IPS-20b (cell line): Measurements from ENCODE around the gene ABCB11.

Experiments used
- H3K27ac ChIP-seq: one replicate; pipeline ENCODE4 v1.5.1; 2013; ENCODE audit warnings: low read length
- H3K27me3 ChIP-seq: 2 replicates; pipeline ENCODE4 v1.6.1; 2013; ENCODE audit warnings: mild to moderate bottlenecking, low read length, inconsistent platforms; ENCODE audit not compliant: insufficient read depth
- H3K36me3 ChIP-seq: 2 replicates; pipeline ENCODE4 v1.6.1; 2013; ENCODE audit warnings: low read depth, mild to moderate bottlenecking, inconsistent platforms, low read length, moderate library complexity; ENCODE audit not compliant: insufficient read depth
- H3K4me1 ChIP-seq: 2 replicates; pipeline ENCODE4 v1.6.1; 2013; ENCODE audit warnings: mild to moderate bottlenecking, control low read depth, inconsistent platforms, low read length, moderate library complexity; ENCODE audit not compliant: insufficient read depth
- H3K4me3 ChIP-seq: 2 replicates; pipeline ENCODE4 v1.5.1; 2013; ENCODE audit warnings: mild to moderate bottlenecking, low read length, inconsistent platforms
- H3K9ac ChIP-seq: 2 replicates; pipeline ENCODE4 v1.6.1; 2013; ENCODE audit warnings: low read depth, mild to moderate bottlenecking, inconsistent platforms, low read length, moderate library complexity
- H3K9me3 ChIP-seq: 2 replicates; pipeline ENCODE4 v1.6.1; 2013; ENCODE audit warnings: mild to moderate bottlenecking, low read depth, low read length, inconsistent platforms; ENCODE audit not compliant: insufficient read depth

Gene ABCB11

DNA sequence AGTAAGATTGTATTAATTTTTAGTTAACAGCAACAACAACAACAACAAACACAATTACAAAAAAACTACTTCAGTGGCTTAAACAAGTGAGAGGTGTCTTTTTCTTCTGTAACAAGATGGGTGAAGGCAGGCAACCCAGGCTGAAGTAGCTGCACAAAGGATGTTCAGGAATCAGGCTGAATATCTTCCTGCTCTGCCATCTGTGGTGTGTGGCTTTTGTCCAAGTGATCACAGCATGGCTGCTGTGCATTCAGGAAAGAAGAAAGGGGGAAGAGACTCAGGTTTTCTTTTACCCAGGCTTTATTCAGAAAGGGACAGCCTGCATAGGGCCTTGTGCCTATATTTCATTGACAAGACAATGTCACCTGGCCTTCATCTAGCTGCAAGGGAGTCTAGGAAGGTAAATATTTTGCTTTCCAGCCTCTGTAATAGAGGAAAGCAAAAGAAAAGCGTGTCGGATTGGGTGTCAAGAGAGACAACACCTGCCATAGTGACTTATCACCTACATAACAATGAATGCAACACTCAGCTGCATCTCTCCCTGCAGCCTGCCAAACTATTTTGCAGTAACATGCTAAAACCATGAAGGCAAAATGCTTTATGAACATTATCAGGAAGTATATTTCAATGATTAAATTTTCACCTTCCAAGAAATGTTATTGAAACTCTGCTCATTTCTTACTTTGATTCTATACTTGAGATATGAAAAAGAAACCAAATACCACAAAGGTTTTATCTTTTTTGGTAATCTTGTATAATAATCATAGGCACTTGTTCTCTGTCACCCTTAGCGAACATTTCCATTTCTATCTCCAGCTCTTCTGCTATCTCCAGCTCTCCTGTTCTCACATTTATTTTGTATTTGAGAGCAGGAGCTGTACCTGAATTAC, 115.4 kb downstream of the ABCB11 start:
- H3K9me3 ChIP-seq, result peaks cover 13% of the 10 kb centered on the region; the same call in 1 of the 2 replicates
- H3K4me3 ChIP-seq, result no peak overlapping the region
- 0 out of 2 replicates have a peak, but pooled peaks cover 5% of the 10 kb centered on the region for H3K27me3 ChIP-seq
- H3K4me1 ChIP-seq, result peaks cover 8% of the 10 kb centered on the region; the same call in 1 of the 2 replicates
- no peaks in the 10 kb centered on the region for H3K36me3 ChIP-seq
- no peak overlapping the region for H3K27ac ChIP-seq
- H3K9ac ChIP-seq, result no peak overlapping the region

- Histone ChIP-seq H3K4me1 (peaks cover 11% of the 10 kb centered on the region; the same call in 1 of the 2 replicates), H3K9me3 (peaks cover 13% of the 10 kb centered on the region; the same call in 1 of the 2 replicates), H3K27ac (no peak overlapping the region), H3K9ac (no peak overlapping the region), H3K36me3 (no peaks in the 10 kb centered on the region), H3K4me3 (no peak overlapping the region), H3K27me3 (0 out of 2 replicates have a peak, but pooled peaks cover 5% of the 10 kb centered on the region)
Observed at GRCh38 chr2:168913495-168913894, 117.6 kb downstream of the ABCB11 start.

GRCh38 chr2:168912901-168913369, 118.2 kb downstream of the ABCB11 start:
- H3K36me3 ChIP-seq, result no peaks in the 10 kb centered on the region
- H3K9me3 ChIP-seq, result peaks cover 13% of the 10 kb centered on the region; the same call in 1 of the 2 replicates
- H3K4me3 ChIP-seq, result no peak overlapping the region
- no peak overlapping the region for H3K9ac ChIP-seq
- H3K27me3 ChIP-seq, result 0 out of 2 replicates have a peak, but pooled peaks cover 5% of the 10 kb centered on the region
- peaks cover 11% of the 10 kb centered on the region; the same call in 1 of the 2 replicates for H3K4me1 ChIP-seq
- H3K27ac ChIP-seq, result no peak overlapping the region

DNA sequence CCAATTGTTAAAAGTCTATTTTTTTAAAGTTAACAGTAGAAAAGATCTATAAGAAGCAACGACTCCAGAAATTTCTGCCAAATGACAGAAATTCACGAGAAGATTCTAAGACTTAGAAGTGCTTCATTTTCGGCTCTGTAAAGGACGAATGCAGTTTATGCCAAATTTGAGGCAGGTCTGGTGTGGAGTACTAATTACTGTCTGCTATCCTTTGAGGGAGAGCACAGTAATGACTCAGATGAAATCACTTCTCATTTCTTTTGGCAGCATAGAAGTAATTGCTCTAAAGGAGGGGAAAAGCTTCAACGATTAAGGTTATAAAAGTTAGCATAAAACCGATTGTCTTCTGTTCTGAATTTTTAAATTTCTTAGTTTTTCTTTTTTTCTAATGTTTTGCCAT, 118.7 kb downstream of the ABCB11 start:
- no peak overlapping the region for H3K9ac ChIP-seq
- no peak overlapping the region for H3K27ac ChIP-seq
- peaks cover 15% of the 10 kb centered on the region for H3K4me1 ChIP-seq
- peaks cover 13% of the 10 kb centered on the region; the same call in 1 of the 2 replicates for H3K9me3 ChIP-seq
- H3K27me3 ChIP-seq, result 0 out of 2 replicates have a peak, but pooled peaks cover 5% of the 10 kb centered on the region
- H3K4me3 ChIP-seq, result no peak overlapping the region
- no peaks in the 10 kb centered on the region for H3K36me3 ChIP-seq

- H3K4me1 ChIP-seq, result peaks cover 24% of the 10 kb centered on the region
- 0 out of 2 replicates have a peak, but pooled peaks cover 5% of the 10 kb centered on the region for H3K27me3 ChIP-seq
Observed at GRCh38 chr2:168910330-168910729, 120.8 kb downstream of the ABCB11 start.

GRCh38 chr2:168907940-168908662, 123.0 kb downstream of the ABCB11 start:
- Histone ChIP-seq H3K36me3 (no peaks in the 10 kb centered on the region), H3K9ac (no peak overlapping the region; the same call in 1 of the 2 replicates), H3K27me3 (0 out of 2 replicates have a peak, but pooled peaks cover 5% of the 10 kb centered on the region), H3K27ac (peak overlapping the region; percentile 11), H3K9me3 (no peaks in the 10 kb centered on the region), H3K4me1 (peaks cover 18% of the 10 kb centered on the region), H3K4me3 (peak overlapping the region; percentile 18; the same call in 1 of the 2 replicates)

More at GRCh38 chr2:168910330-168910729, 120.8 kb downstream of the ABCB11 start:
- peaks cover under 1% of the 10 kb centered on the region; the same call in 1 of the 2 replicates for H3K9me3 ChIP-seq
- no peaks in the 10 kb centered on the region for H3K36me3 ChIP-seq
- no peak overlapping the region for H3K27ac ChIP-seq
- no peak overlapping the region for H3K9ac ChIP-seq
- no peak overlapping the region for H3K4me3 ChIP-seq

DNA sequence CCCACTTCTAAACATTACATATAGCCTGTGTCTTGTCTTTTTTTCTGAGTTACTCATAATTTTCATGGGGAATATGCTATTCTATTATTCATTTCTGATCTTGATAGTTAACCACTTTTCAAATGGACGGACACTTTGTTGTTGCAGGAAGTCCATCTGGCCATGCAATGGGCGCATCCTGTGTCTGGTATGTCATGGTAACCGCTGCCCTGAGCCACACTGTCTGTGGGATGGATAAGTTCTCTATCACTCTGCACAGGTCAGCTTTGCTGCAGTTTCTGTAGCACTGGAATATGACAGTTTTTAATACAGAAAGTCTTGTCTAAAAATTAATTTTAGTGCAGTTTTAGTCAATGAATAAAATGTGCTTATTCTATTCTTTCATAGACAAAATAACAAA, 126.8 kb downstream of the ABCB11 start:
- Histone ChIP-seq H3K4me1 (peaks cover 13% of the 10 kb centered on the region), H3K27ac (no peak overlapping the region), H3K9ac (no peak overlapping the region), H3K27me3 (no peaks in the 10 kb centered on the region), H3K36me3 (no peaks in the 10 kb centered on the region), H3K9me3 (no peaks in the 10 kb centered on the region), H3K4me3 (no peak overlapping the region)

- no peaks in the 10 kb centered on the region for H3K36me3 ChIP-seq
- H3K4me1 ChIP-seq, result peaks cover 13% of the 10 kb centered on the region
- H3K4me3 ChIP-seq, result no peak overlapping the region
- no peak overlapping the region for H3K9ac ChIP-seq
- H3K27me3 ChIP-seq, result no peaks in the 10 kb centered on the region
- no peak overlapping the region for H3K27ac ChIP-seq
- H3K9me3 ChIP-seq, result no peaks in the 10 kb centered on the region
Observed at GRCh38 chr2:168903888-168904287, 127.2 kb downstream of the ABCB11 start.

DNA sequence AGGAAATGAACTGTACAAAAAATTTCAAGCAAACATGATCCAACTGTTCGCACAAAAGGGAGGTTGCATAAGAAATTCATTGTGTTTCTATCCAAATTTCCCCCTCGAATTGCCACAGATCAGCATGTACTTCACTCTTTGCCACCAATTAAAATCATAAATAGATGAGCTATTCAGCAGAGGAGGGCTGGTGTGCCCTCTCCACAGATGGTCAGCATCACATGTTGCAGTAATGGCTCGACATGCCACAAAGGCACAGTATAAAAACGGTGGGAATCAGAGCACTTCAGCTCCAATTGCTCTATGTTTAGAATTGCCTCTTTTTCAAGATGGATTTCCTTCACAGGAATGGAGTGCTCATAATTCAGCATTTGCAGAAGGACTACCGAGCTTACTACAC, 130.1 kb downstream of the ABCB11 start, which contains the start of gene G6PC2:
G6PC2 (plus strand) TSS at position 289 of the 400 bp plus-strand sequence; CDS start at position 330, 41 bp downstream.
- H3K9me3 ChIP-seq, result no peaks in the 10 kb centered on the region
- no peaks in the 10 kb centered on the region for H3K4me1 ChIP-seq
- no peak within 1 kb of the TSS for H3K27ac ChIP-seq
- H3K9ac ChIP-seq, result no peak within 1 kb of the TSS
- H3K36me3 ChIP-seq, result no peaks in the 10 kb centered on the region
- H3K27me3 ChIP-seq, result no peaks in the 10 kb centered on the region
- no peak within 1 kb of the TSS for H3K4me3 ChIP-seq

GRCh38 chr2:168897449-168897848, 133.7 kb downstream of the ABCB11 start:
- Histone ChIP-seq H3K27me3 (no peaks in the 10 kb centered on the region), H3K36me3 (no peaks in the 10 kb centered on the region), H3K4me1 (no peaks in the 10 kb centered on the region), H3K9ac (no peak overlapping the region), H3K27ac (no peak overlapping the region), H3K9me3 (no peaks in the 10 kb centered on the region), H3K4me3 (no peak overlapping the region)

DNA sequence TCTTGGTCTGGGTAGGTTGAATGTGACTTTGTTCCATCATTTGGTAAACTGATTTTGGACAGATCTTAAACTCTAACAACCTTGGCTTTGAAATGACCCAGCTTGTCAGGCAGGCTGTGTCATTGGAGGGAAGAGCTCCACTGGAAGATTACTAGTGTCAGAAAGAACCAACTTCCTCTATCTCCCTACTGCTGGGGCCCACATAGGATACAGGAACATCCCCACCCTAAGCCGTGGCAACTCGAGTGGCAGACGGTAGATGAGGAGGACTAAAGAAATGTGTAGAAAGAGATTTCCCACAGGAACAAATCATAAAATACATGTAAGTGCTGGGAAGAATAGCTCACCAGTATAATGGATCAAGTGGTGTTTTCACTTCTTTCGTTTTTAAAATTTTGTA, 134.3 kb downstream of the ABCB11 start:
- Histone ChIP-seq H3K4me1 (no peaks in the 10 kb centered on the region), H3K27ac (no peak overlapping the region), H3K36me3 (no peaks in the 10 kb centered on the region), H3K9me3 (no peaks in the 10 kb centered on the region), H3K27me3 (peaks cover 3% of the 10 kb centered on the region; the same call in 1 of the 2 replicates), H3K4me3 (no peak overlapping the region), H3K9ac (no peak overlapping the region)
